GM12878 (cell line): ENCODE measurements around the gene CNTNAP2. TPM values are rescaled to one million over a fixed set of nuclear protein-coding genes. Genes with fewer than 3 reads are reported as not detected.

ENCODE experiments used
- ATAC-seq: fragments of 200-7000 bp; cut with Tn5 transposase; 3 replicates; pipeline ENCODE4 v1.9.1; 2020; ENCODE audit warnings: mild to moderate bottlenecking, moderate library complexity
- BruUV-seq: library from RNA; stranded (reverse); fragments of 400-500 nt; replicated peaks from 2 replicates; lab custom pipeline; 2021; lab: Mats Ljungman, UMichigan
- CTCF ChIA-PET: fragments of 300-600 bp; sonication (Branson Sonifier 250); formaldehyde crosslinking; extraction: SDS; loops from one replicate; lab custom pipeline; 2021; ENCODE audit warnings: inconsistent platforms; lab: Yijun Ruan, JAX
- POLR2A ChIA-PET: fragments of 350-600 bp; formaldehyde crosslinking; extraction: SDS; loops from one replicate; lab custom pipeline; 2021; ENCODE audit warnings: inconsistent platforms; lab: Charles Lee
- RAD21 ChIA-PET: fragments of 300-600 bp; sonication (Branson Sonifier 250); formaldehyde crosslinking; loops from one replicate; lab custom pipeline; 2023; ENCODE audit warnings: antibody characterized with exemption; ENCODE audit not compliant: unreplicated experiment; lab: Charles Lee
- SMC1A ChIA-PET: fragments of 300-600 bp; sonication (Branson Sonifier 250); formaldehyde crosslinking; loops from one replicate; lab custom pipeline; 2023; ENCODE audit not compliant: unreplicated experiment, uncharacterized antibody; lab: Charles Lee
- DNase-seq: peaks from one replicate; pipeline ENCODE4 v3.0.0-alpha.2; 2011; ENCODE audit warnings: low read depth, low spot score
- FAIRE-seq: peaks from 3 replicates; lab custom pipeline; 2011; peaks lifted over from hg19 to GRCh38; lab: Jason Lieb, UNC
- H2AFZ ChIP-seq: 2 replicates; pipeline ENCODE4 v1.6.0; 2011; ENCODE audit warnings: low read depth, low read length, control low read depth; ENCODE audit not compliant: control insufficient read depth
- H3K27ac ChIP-seq: 2 replicates; pipeline ENCODE4 v1.5.1; 2011; ENCODE audit warnings: control low read depth; ENCODE audit not compliant: control insufficient read depth, insufficient read depth
- H3K27me3 ChIP-seq, 2 experiments: replicated peaks in 1 of 2; 2 replicates each; pipeline versions ENCODE4 v1.6.0 to v1.6.1; 2011; ENCODE audit warnings: low read length in 1 of 2; ENCODE audit not compliant: control insufficient read depth in 2 of 2, insufficient read depth in 2 of 2
- H3K36me3 ChIP-seq, 2 experiments: 2 replicates each; pipeline ENCODE4 v1.5.1; 2011; ENCODE audit warnings: low read length in 1 of 2; ENCODE audit not compliant: control insufficient read depth in 2 of 2, insufficient read depth in 2 of 2
- H3K4me1 ChIP-seq: 2 replicates; pipeline ENCODE4 v1.6.1; 2011; ENCODE audit warnings: mild to moderate bottlenecking, low read length, moderate library complexity, mixed read lengths; ENCODE audit not compliant: control insufficient read depth, insufficient read depth
- H3K4me2 ChIP-seq: 2 replicates; pipeline ENCODE4 v1.6.0; 2011; ENCODE audit warnings: control low read depth; ENCODE audit not compliant: control insufficient read depth, insufficient read depth
- H3K4me3 ChIP-seq: fragments of 200-600 bp; sonication (generic); 2 replicates; pipeline ENCODE4 v1.5.1; 2016
- H3K79me2 ChIP-seq: 2 replicates; pipeline ENCODE4 v1.6.0; 2011; ENCODE audit warnings: low read length; ENCODE audit not compliant: control insufficient read depth, insufficient read depth
- H3K9ac ChIP-seq: 2 replicates; pipeline ENCODE4 v1.8.0; 2011; ENCODE audit warnings: low read length, control low read depth, mixed read lengths; ENCODE audit not compliant: control insufficient read depth, insufficient read depth
- H3K9me3 ChIP-seq: replicated peaks from 3 replicates; pipeline ENCODE4 v1.5.1; 2011; ENCODE audit warnings: mild to moderate bottlenecking, low read length; ENCODE audit not compliant: control insufficient read depth, insufficient read depth
- H4K20me1 ChIP-seq: 2 replicates; pipeline ENCODE4 v1.6.0; 2011; ENCODE audit not compliant: control insufficient read depth, insufficient read depth
- CHD1 ChIP-seq: IDR thresholded peaks from 2 replicates; pipeline ENCODE4 v1.6.1; 2012; ENCODE audit warnings: low read depth, low read length, improper control_type of control experiment
- CREB1 ChIP-seq: IDR thresholded peaks from 2 replicates; pipeline ENCODE4 v1.6.1; 2012; ENCODE audit warnings: low read depth, mild to moderate bottlenecking, inconsistent platforms
- DPF2 ChIP-seq: fragments of 450-650 bp; IDR thresholded peaks from 2 replicates; pipeline ENCODE4 v1.6.1; 2017; ENCODE audit warnings: mild to moderate bottlenecking
- EED ChIP-seq: sonication (generic); IDR thresholded peaks from 2 replicates; pipeline ENCODE4 v1.6.1; 2016; ENCODE audit warnings: antibody characterized with exemption, low read depth
- GATAD2B ChIP-seq: fragments of 450-650 bp; conservative IDR thresholded peaks from 2 replicates; pipeline ENCODE4 v1.6.1; 2017; ENCODE audit warnings: low read depth, mild to moderate bottlenecking, moderate library complexity
- JUNB ChIP-seq: IDR thresholded peaks from 2 replicates; pipeline ENCODE4 v1.6.1; 2016; ENCODE audit warnings: antibody characterized with exemption, mild to moderate bottlenecking
- MLLT1 ChIP-seq: fragments of 450-650 bp; IDR thresholded peaks from 2 replicates; pipeline ENCODE4 v1.6.1; 2016; ENCODE audit warnings: mild to moderate bottlenecking
- MTA3 ChIP-seq: IDR thresholded peaks from 2 replicates; pipeline ENCODE4 v1.6.1; 2012; ENCODE audit warnings: low read length, inconsistent platforms, borderline replicate concordance
- NBN ChIP-seq: fragments of 450-650 bp; IDR thresholded peaks from 2 replicates; pipeline ENCODE4 v1.6.1; 2016
- NFXL1 ChIP-seq: fragments of 450-650 bp; IDR thresholded peaks from 2 replicates; pipeline ENCODE4 v1.6.1; 2017; ENCODE audit warnings: antibody characterized with exemption, mild to moderate bottlenecking, borderline replicate concordance
- PBX3 ChIP-seq: IDR thresholded peaks from 2 replicates; pipeline ENCODE4 v1.6.1; 2011; ENCODE audit warnings: mild to moderate bottlenecking, low read depth, low read length, moderate library complexity; ENCODE audit not compliant: insufficient replicate concordance
- PML ChIP-seq: IDR thresholded peaks from 2 replicates; pipeline ENCODE4 v1.6.1; 2012; ENCODE audit warnings: low read length, inconsistent platforms
- POLR2A ChIP-seq: IDR thresholded peaks from 2 replicates; pipeline ENCODE4 v1.6.1; 2011; ENCODE audit warnings: low read depth, mild to moderate bottlenecking, low read length
- RAD21 ChIP-seq: IDR thresholded peaks from 2 replicates; pipeline ENCODE4 v1.6.1; 2011; ENCODE audit warnings: mild to moderate bottlenecking, low read depth, low read length, moderate library complexity; ENCODE audit not compliant: insufficient read depth
- SMC3 ChIP-seq: IDR thresholded peaks from 2 replicates; pipeline ENCODE4 v1.6.1; 2011; ENCODE audit warnings: low read length, improper control_type of control experiment, borderline replicate concordance
- YY1 ChIP-seq: IDR thresholded peaks from 2 replicates; pipeline ENCODE4 v1.6.1; 2011; ENCODE audit warnings: low read depth, mild to moderate bottlenecking, low read length
- WGBS: methylation state at CpG from one replicate; pipeline ENCODE4 v1.1.6; 2016; ENCODE audit warnings: low lambda C conversion rate; ENCODE audit not compliant: insufficient replicate concordance, insufficient coverage; ENCODE audit errors: missing lambda C conversion rate; 5-methylcytosine and 5-hydroxymethylcytosine counted together
- in situ Hi-C: fragments of 300-500 bp; cut with MboI; formaldehyde crosslinking; loops from 9 replicates; pipeline ENCODE4 v1.14.3; 2018; ENCODE audit warnings: mixed read lengths
- intact Hi-C: fragments of 100-400 bp; cut with micrococcal nuclease; formaldehyde crosslinking; loops from one replicate; pipeline ENCODE4 v1.14.2; 2022; ENCODE audit not compliant: unreplicated experiment
- polyA plus RNA-seq, 11 experiments: library from polyadenylated mRNA; depleted of rRNA in 4 of 11; unstranded in 6 of 11; stranded (reverse) in 5 of 11; fragments of >200 nt; fragmentation: Nextera tagmentation in 4 of 11; fragmentation: Illumina TruSeq in 1 of 11; extraction: Ambion mirVana in 4 of 11; extraction: Trizol in 1 of 11; gene quantifications; 1 replicate in 1 of 11; 2 replicates in 10 of 11; pipeline versions ENCODE4 v1.2.1 to v1.2.3, GENCODE V29; 2011 to 2016; ENCODE audit warnings: inconsistent platforms in 2 of 11, missing spikeins in 2 of 11, low read depth in 1 of 11
- total RNA-seq, 4 experiments: library from RNA; depleted of rRNA in 3 of 4; stranded (reverse); fragments of >200 nt in 3 of 4; fragmentation: Illumina TruSeq in 1 of 4; extraction: Trizol in 1 of 4; gene quantifications; 2 replicates each; pipeline versions ENCODE4 v1.2.1 to v1.2.3, GENCODE V29; 2013 to 2021

CNTNAP2 gene
- total and polyA plus RNA-seq, 10 of the 15 experiments (the other 5 are each of a cell fraction or from before 2014, with no cell fraction given), result 0.03 to 0.08 (median 0.03) TPM; not detected in 7

- CTCF ChIA-PET, result no interaction called here
- RAD21 ChIA-PET, result no interaction called here
- Histone ChIP-seq H3K27ac (no peak overlapping the region), H3K9me3 (no peaks in the 10 kb centered on the region), H3K27me3 (no peaks in the 10 kb centered on the region), H3K4me1 (no peaks in the 10 kb centered on the region), H3K4me3 (no peak overlapping the region), H3K36me3 (no peaks in the 10 kb centered on the region), H3K79me2 (no peaks in the 10 kb centered on the region), H3K9ac (no peak overlapping the region), H4K20me1 (no peaks in the 10 kb centered on the region), H3K4me2 (no peak overlapping the region), H2AFZ (no peak overlapping the region)
- ATAC-seq, result no peak
- intact Hi-C loops (no loop called here), in situ Hi-C loops (no loop called here)
- no peak for TF ChIP-seq MTA3
- no peak for TF ChIP-seq PBX3
- no peak for TF ChIP-seq GATAD2B
- no peak for TF ChIP-seq EED
- TF ChIP-seq CREB1, result no peak
- TF ChIP-seq DPF2, result no peak
- TF ChIP-seq CHD1, result no peak
- TF ChIP-seq SMC3, result no peak
- TF ChIP-seq PML, result no peak
- no peak for TF ChIP-seq MLLT1
- no peak for TF ChIP-seq POLR2A
- no peak for TF ChIP-seq NBN
- TF ChIP-seq RAD21, result no peak
- TF ChIP-seq YY1, result no peak
- TF ChIP-seq NFXL1, result no peak
- TF ChIP-seq JUNB, result no peak
- FAIRE-seq, result no peak
- no peak for DNase-seq
- POLR2A ChIA-PET, result no interaction called here
- WGBS, result 44% methylated on average over 17 of the region's 17 CpGs
- BruUV-seq, result no TSS peak
- SMC1A ChIA-PET, result interaction anchor here (1.0 kb wide), 1 partner anchor 26 kb away, joined by 3 read pairs; no protein-coding TSS in a partner anchor
Observed at GRCh38 chr7:148021507-148022045, 1905.0 kb downstream of the CNTNAP2 start.
